Measurements from ENCODE around the gene ZFPM1. TPM values are rescaled to one million over a fixed set of nuclear protein-coding genes. Genes with fewer than 3 reads are reported as not detected.

The ZFPM1 gene
- total RNA-seq, 1 experiment from 2014 or later = 5.0 TPM

GRCh38 chr16:88541831-88542616 is 88.9 kb downstream of the ZFPM1 start:
- H3K27me3 Mint-ChIP-seq (ENCODE audit: insufficient read depth, unreplicated experiment) = peaks cover 30% of the 10 kb centered on the region
- no peak overlapping the region for H3K27ac Mint-ChIP-seq (ENCODE audit: low read depth, unreplicated experiment)

GRCh38 chr16:88543230-88543813 is 90.2 kb downstream of the ZFPM1 start:
- no peak for DNase-seq (ENCODE audit: unreplicated experiment)
- ChIA-PET POLR2A (no interaction called here), CTCF (interaction anchor here (0.7 kb wide), 1 partner anchor 11 kb away, joined by 4 read pairs; no protein-coding TSS in a partner anchor)
- H3K36me3 Mint-ChIP-seq (ENCODE audit: insufficient read depth, unreplicated experiment) = no peaks in the 10 kb centered on the region
- peaks cover 14% of the 10 kb centered on the region for H3K9me3 Mint-ChIP-seq (ENCODE audit: unreplicated experiment)
- TF ChIP-seq CTCF (IDR thresholded peaks at IDR 0.05; ENCODE audit: unreplicated experiment) = no peak
- no peak overlapping the region for H3K27ac Mint-ChIP-seq (ENCODE audit: low read depth, unreplicated experiment)
- BruUV-seq (replicated peaks) = no TSS peak
- H3K4me3 Mint-ChIP-seq (ENCODE audit: unreplicated experiment) = no peak overlapping the region
- intact Hi-C loops (cut with micrococcal nuclease) = no loop called here
- H3K4me1 Mint-ChIP-seq (ENCODE audit: insufficient read depth, unreplicated experiment) = no peaks in the 10 kb centered on the region
- peaks cover 28% of the 10 kb centered on the region for H3K27me3 Mint-ChIP-seq (ENCODE audit: insufficient read depth, unreplicated experiment)

More at GRCh38 chr16:88541831-88542616, 88.9 kb downstream of the ZFPM1 start:
- ChIA-PET POLR2A (interaction anchor here (0.7 kb wide), 1 partner anchor 85 kb away, joined by 3 read pairs; no protein-coding TSS in a partner anchor), CTCF (interaction anchor here (0.8 kb wide), 1 partner anchor 98 kb away, joined by 5 read pairs; no protein-coding TSS in a partner anchor)
- peaks cover 14% of the 10 kb centered on the region for H3K9me3 Mint-ChIP-seq (ENCODE audit: unreplicated experiment)
- no peaks in the 10 kb centered on the region for H3K36me3 Mint-ChIP-seq (ENCODE audit: insufficient read depth, unreplicated experiment)
- DNase-seq (ENCODE audit: unreplicated experiment) = no peak
- H3K4me1 Mint-ChIP-seq (ENCODE audit: insufficient read depth, unreplicated experiment) = no peaks in the 10 kb centered on the region
- TF ChIP-seq CTCF (IDR thresholded peaks at IDR 0.05; ENCODE audit: unreplicated experiment) = no peak
- intact Hi-C loops (cut with micrococcal nuclease) = no loop called here
- no peak overlapping the region for H3K4me3 Mint-ChIP-seq (ENCODE audit: unreplicated experiment)
- BruUV-seq (replicated peaks) = no TSS peak

- POLR2A ChIA-PET = no interaction called here
- CTCF ChIA-PET = interaction anchor here (0.7 to 0.9 kb wide), 2 partner anchors 104 to 260 kb away, joined by 3 read pairs; no protein-coding TSS in a partner anchor
- Mint-ChIP-seq H3K4me3 (ENCODE audit: unreplicated experiment) (no peak overlapping the region), H3K36me3 (ENCODE audit: insufficient read depth, unreplicated experiment) (no peaks in the 10 kb centered on the region), H3K9me3 (ENCODE audit: unreplicated experiment) (peaks cover 14% of the 10 kb centered on the region), H3K27me3 (ENCODE audit: insufficient read depth, unreplicated experiment) (peaks cover 18% of the 10 kb centered on the region), H3K4me1 (ENCODE audit: insufficient read depth, unreplicated experiment) (no peaks in the 10 kb centered on the region), H3K27ac (ENCODE audit: low read depth, unreplicated experiment) (no peak overlapping the region)
- no TSS peak for BruUV-seq (replicated peaks)
- no peak for DNase-seq (ENCODE audit: unreplicated experiment)
- no peak for TF ChIP-seq CTCF (IDR thresholded peaks at IDR 0.05; ENCODE audit: unreplicated experiment)
- intact Hi-C loops (cut with micrococcal nuclease) = no loop called here
Observed at GRCh38 chr16:88545781-88546180, 92.7 kb downstream of the ZFPM1 start.

- Mint-ChIP-seq H3K9me3 (ENCODE audit: unreplicated experiment) (peaks cover 6% of the 10 kb centered on the region), H3K27me3 (ENCODE audit: insufficient read depth, unreplicated experiment) (peaks cover 28% of the 10 kb centered on the region)
- POLR2A ChIA-PET = no interaction called here
Observed at GRCh38 chr16:88548131-88548874, 95.2 kb downstream of the ZFPM1 start.

More at GRCh38 chr16:88548131-88548874, 95.2 kb downstream of the ZFPM1 start:
- Mint-ChIP-seq H3K4me1 (ENCODE audit: insufficient read depth, unreplicated experiment) (no peaks in the 10 kb centered on the region), H3K27ac (ENCODE audit: low read depth, unreplicated experiment) (no peak overlapping the region), H3K36me3 (ENCODE audit: insufficient read depth, unreplicated experiment) (no peaks in the 10 kb centered on the region), H3K4me3 (ENCODE audit: unreplicated experiment) (no peak overlapping the region)
- no peak for DNase-seq (ENCODE audit: unreplicated experiment)
- BruUV-seq (replicated peaks) = no TSS peak
- intact Hi-C loops (cut with micrococcal nuclease) = no loop called here
- CTCF ChIA-PET = interaction anchor here (1.0 kb wide), 1 partner anchor 13 kb away, joined by 3 read pairs; no protein-coding TSS in a partner anchor
- TF ChIP-seq CTCF (IDR thresholded peaks at IDR 0.05; ENCODE audit: unreplicated experiment) = no peak
